Measurements from ENCODE around the gene CAPN11. TPM values are rescaled to one million over a fixed set of nuclear protein-coding genes. Genes with fewer than 3 reads are reported as not detected.

Gene CAPN11
- total RNA-seq, 1 experiment from 2014 or later: not detected

- no peak for TF ChIP-seq EZH2phosphoT487 (IDR thresholded peaks at IDR 0.05; ENCODE audit: borderline replicate concordance)
- no peak for TF ChIP-seq POLR2AphosphoS5 (IDR thresholded peaks at IDR 0.05; ENCODE audit: low read depth, low read length)
- TF ChIP-seq EGR1 (IDR thresholded peaks at IDR 0.05; ENCODE audit: low read depth): no peak
- TF ChIP-seq ZNF274 (IDR thresholded peaks at IDR 0.05; ENCODE audit: low read depth, low read length): no peak
- no peak for TF ChIP-seq ATF3 (IDR thresholded peaks at IDR 0.05)
- no peak for TF ChIP-seq EZH2 (IDR thresholded peaks at IDR 0.05)
- TF ChIP-seq ELF1 (IDR thresholded peaks at IDR 0.05; ENCODE audit: borderline replicate concordance, low read depth): no peak
- no peak for TF ChIP-seq REST (IDR thresholded peaks at IDR 0.05; ENCODE audit: low read depth)
- no peak for TF ChIP-seq FOSL1 (IDR thresholded peaks at IDR 0.05; ENCODE audit: low read depth)
- no peak for TF ChIP-seq CTCF (IDR thresholded peaks at IDR 0.05 in 2 of 3, conservative IDR thresholded peaks at IDR 0.05 in 1 of 3; ENCODE audit: borderline replicate concordance in 1 of 3, insufficient read depth in 1 of 3, low read depth in 2 of 3, low read length in 2 of 3)
- no peak for TF ChIP-seq CEBPB (IDR thresholded peaks at IDR 0.05; ENCODE audit: low read depth)
- no peak for TF ChIP-seq TCF7L2 (IDR thresholded peaks at IDR 0.05; ENCODE audit: borderline replicate concordance, extremely low read depth, insufficient read depth, insufficient read length)
- no peak for TF ChIP-seq SIN3A (IDR thresholded peaks at IDR 0.05; ENCODE audit: low read depth)
- TF ChIP-seq JUND (IDR thresholded peaks at IDR 0.05): no peak
- no peak for TF ChIP-seq CBX3 (IDR thresholded peaks at IDR 0.05; ENCODE audit: low read depth)
- ChIA-PET RAD21 (ENCODE audit: low non-redundant PET in 1 of 2, low total read pairs in 2 of 2, uncharacterized antibody in 2 of 2, unreplicated experiment in 2 of 2) (interaction anchor here in 1 of 2 experiments (0.6 kb wide), 1 partner anchor 186 kb away, joined by 3 read pairs; no protein-coding TSS in a partner anchor), CTCF (interaction anchor here (1.2 to 1.3 kb wide), 2 partner anchors 16 to 93 kb away, joined by 3 to 5 read pairs; no protein-coding TSS in a partner anchor), POLR2A (interaction anchor here (0.7 to 2.3 kb wide), 2 partner anchors 58 to 118 kb away, joined by 4 to 6 read pairs; partner anchors contain the start of gene HSP90AB1)
- Histone ChIP-seq H3K4me2 (ENCODE audit: low read length) (no peak overlapping the region), H3K36me3 (ENCODE audit: control insufficient read depth in 1 of 2, insufficient read depth in 2 of 2, low read length in 2 of 2) (no peaks in the 10 kb centered on the region), H3K9me2 (ENCODE audit: insufficient read depth) (no peaks in the 10 kb centered on the region), H3K79me2 (ENCODE audit: insufficient read depth, low read length) (no peaks in the 10 kb centered on the region), H3K9ac (ENCODE audit: low read length) (no peak overlapping the region), H3K9me3 (ENCODE audit: control insufficient read depth in 1 of 2, insufficient read depth in 1 of 2, low read depth in 1 of 2, low read length in 2 of 2) (no peaks in the 10 kb centered on the region), H3K27me3 (ENCODE audit: insufficient read depth, low read length) (no peaks in the 10 kb centered on the region), H3K27ac (ENCODE audit: low read depth, low read length) (no peak overlapping the region), H2AFZ (ENCODE audit: low read depth, low read length, poor library complexity, severe bottlenecking) (no peak overlapping the region), H3K4me1 (ENCODE audit: control insufficient read depth in 1 of 2, insufficient read depth in 2 of 2, low read length in 2 of 2) (peaks cover 10 to 13% of the 10 kb centered on the region in 2 experiments; a peak in 3 of 4 replicates), H4K20me1 (ENCODE audit: insufficient read depth) (no peaks in the 10 kb centered on the region), H3K4me3 (replicated peaks in 1 of 2; ENCODE audit: low read depth in 1 of 2, low read length in 2 of 2) (no peak overlapping the region)
- BruUV-seq (replicated peaks): no TSS peak
- no peak for ATAC-seq
- DNase-seq (ENCODE audit: low read depth, low spot score): no peak
- intact Hi-C loops (cut with micrococcal nuclease): no loop called here
These were observed 30.6 kb downstream of the CAPN11 start for GRCh38 chr6:44189257-44189656.

Data from HCT116 (cell line).